ENCODE data around the gene TREML2.
"Not testable (repeated sequence)": the region's sequence is repeated elsewhere in the genome, so short reads cannot be mapped to it uniquely, and the experiment has no call there.

The TREML2 gene

DNA sequence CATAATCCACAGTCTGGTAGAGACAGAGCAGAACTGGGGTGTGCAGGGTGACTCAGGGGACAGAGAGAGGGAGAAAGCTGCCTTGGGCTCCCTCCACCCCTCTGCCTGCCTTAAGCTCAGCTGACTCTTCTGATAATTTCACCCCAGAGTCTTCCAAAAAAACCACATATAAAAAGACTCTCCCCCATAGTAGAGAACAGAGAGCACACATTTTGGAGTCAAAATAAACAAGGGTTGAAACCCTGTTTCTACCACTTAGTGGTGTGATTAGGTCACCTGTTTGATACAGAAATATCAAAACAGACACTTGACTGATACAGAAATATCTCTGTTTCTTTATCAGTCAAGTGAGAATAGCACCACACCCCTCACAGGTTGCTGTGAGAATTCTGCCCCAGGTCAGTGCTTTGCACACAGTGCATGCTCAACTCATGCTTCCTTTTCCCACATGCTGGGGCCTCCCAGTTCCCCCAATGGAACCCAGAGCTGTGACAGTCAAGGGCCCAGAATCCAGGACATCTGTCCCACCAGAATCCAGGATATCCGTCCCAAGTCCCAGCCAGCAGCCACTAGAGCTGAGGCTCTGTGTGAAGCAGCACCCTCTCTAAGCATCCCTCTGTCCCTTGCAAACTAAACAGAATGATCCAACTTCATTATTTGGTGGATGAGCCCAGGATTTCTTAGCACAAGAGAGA is 1.2 kb downstream of the TREML2 start:
- in situ Hi-C loops (cut with HindIII; ENCODE audit: low pct_unique_long_range_greater_than_20kb, low sequenced_read_pairs): no loop called here
- no peak for DNase-seq (ENCODE audit: low read depth in 1 of 2, low spot score in 1 of 2)
- no peak for TF ChIP-seq JUND (IDR thresholded peaks at IDR 0.05; ENCODE audit: low read depth)

- no peak for TF ChIP-seq JUND (IDR thresholded peaks at IDR 0.05; ENCODE audit: low read depth)
- DNase-seq (ENCODE audit: low read depth in 1 of 2, low spot score in 1 of 2): no peak
- in situ Hi-C loops (cut with HindIII; ENCODE audit: low pct_unique_long_range_greater_than_20kb, low sequenced_read_pairs): no loop called here
Observed at GRCh38 chr6:41197234-41197633, 3.7 kb downstream of the TREML2 start.

DNA sequence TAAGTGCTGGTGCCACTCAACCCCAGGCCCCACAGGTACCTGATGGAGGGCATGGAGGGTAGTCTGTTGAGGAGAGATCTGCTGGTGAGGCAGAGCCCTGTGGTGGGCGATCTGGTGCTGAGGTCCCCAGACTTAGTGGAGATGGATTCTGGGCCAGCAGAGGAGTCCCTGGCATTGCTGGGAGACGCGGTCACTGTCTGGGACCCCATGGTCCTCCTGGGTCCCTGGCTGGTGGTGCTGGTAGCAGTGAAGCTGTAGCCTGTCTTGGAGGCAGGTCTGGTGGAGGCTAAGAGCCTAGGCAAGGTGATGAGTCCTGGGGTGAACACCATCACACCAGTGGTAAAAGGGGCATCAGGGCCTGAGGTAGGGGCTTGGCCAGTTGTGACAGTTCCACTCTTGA is 6.6 kb downstream of the TREML2 start:
- in situ Hi-C loops (cut with HindIII; ENCODE audit: low pct_unique_long_range_greater_than_20kb, low sequenced_read_pairs): no loop called here
- no peak for DNase-seq (ENCODE audit: low read depth in 1 of 2, low spot score in 1 of 2)
- no peak for TF ChIP-seq JUND (IDR thresholded peaks at IDR 0.05; ENCODE audit: low read depth)

- no peak for TF ChIP-seq JUND (IDR thresholded peaks at IDR 0.05; ENCODE audit: low read depth)
- DNase-seq (ENCODE audit: low read depth in 1 of 2, low spot score in 1 of 2): no peak
- in situ Hi-C loops (cut with HindIII; ENCODE audit: low pct_unique_long_range_greater_than_20kb, low sequenced_read_pairs): no loop called here
Observed at GRCh38 chr6:41193884-41194283, 7.1 kb downstream of the TREML2 start.

DNA sequence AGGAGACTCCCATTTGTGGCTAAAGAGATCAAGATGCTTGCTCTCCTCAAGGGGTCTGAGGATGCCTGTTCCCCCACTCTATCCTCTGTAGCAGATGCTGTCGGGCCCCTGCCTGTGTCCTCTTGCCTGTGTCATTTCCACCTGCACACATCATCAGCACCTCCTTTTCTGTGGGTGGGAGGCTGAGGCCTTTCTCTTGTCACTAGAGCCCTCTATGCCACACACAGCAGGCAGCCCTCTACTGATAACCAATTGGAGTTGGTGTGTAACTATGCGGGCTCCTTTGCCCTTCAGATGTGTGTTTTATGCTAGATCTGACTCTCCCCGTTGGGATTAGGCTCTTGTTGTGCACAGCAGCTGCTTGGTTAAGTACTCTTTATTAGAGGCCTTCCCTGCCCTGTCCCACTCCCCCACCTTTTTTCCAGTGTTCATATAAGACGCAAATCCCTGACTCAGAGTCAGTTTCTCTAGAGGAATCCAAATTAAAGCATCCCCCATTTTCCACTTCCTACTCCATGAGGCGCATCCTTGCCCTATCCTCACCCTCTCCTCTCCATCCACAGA is 7.7 kb downstream of the TREML2 start:
- TF ChIP-seq JUND (IDR thresholded peaks at IDR 0.05; ENCODE audit: low read depth): no peak
- in situ Hi-C loops (cut with HindIII; ENCODE audit: low pct_unique_long_range_greater_than_20kb, low sequenced_read_pairs): no loop called here
- DNase-seq (ENCODE audit: low read depth in 1 of 2, low spot score in 1 of 2): no peak

DNA sequence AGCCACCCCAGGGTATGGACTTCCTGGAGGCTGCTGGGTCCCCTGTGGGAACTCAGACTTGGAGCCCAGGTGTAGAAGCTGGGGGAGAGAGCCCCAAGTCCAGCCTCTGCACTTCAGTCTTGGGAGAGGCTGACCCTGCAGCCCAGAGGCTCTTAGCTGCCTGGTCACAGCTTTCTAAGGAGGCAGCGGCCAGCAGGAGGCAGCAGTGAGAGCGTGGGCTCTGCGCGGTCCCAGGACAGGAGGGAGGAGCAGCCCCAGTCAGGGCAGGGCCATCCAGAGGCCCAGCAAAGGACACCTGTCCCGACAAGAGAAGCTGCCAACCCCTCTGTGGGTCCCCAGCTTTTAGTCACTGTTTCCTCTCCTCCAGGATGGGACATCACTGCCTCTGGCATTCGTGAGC is 9.4 kb downstream of the TREML2 start:
- in situ Hi-C loops (cut with HindIII; ENCODE audit: low pct_unique_long_range_greater_than_20kb, low sequenced_read_pairs): no loop called here
- TF ChIP-seq JUND (IDR thresholded peaks at IDR 0.05; ENCODE audit: low read depth): no peak
- no peak for DNase-seq (ENCODE audit: low read depth in 1 of 2, low spot score in 1 of 2)

DNA sequence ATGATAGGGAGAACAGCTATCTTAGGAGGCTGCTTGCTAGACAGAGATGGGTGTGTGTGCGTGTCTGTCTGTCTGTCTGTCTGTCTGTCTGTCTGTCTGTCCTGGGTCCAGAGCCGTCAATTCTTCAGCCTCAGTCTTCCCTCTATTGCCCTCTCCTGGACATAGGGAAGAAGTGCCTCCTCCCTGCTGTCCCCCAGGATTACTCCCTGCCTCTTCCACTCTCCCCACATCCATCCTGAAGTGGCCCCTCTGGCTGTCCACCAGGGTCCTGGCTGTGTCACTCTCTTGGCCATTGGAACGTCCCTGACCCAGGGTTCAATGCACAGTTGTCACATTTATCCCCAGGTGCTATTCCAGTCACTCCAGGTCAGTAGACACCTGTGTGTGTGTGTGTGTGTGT is 10.2 kb downstream of the TREML2 start:
- in situ Hi-C loops (cut with HindIII; ENCODE audit: low pct_unique_long_range_greater_than_20kb, low sequenced_read_pairs): no loop called here
- TF ChIP-seq JUND (IDR thresholded peaks at IDR 0.05; ENCODE audit: low read depth): no peak
- DNase-seq (ENCODE audit: low read depth in 1 of 2, low spot score in 1 of 2): no peak

DNA sequence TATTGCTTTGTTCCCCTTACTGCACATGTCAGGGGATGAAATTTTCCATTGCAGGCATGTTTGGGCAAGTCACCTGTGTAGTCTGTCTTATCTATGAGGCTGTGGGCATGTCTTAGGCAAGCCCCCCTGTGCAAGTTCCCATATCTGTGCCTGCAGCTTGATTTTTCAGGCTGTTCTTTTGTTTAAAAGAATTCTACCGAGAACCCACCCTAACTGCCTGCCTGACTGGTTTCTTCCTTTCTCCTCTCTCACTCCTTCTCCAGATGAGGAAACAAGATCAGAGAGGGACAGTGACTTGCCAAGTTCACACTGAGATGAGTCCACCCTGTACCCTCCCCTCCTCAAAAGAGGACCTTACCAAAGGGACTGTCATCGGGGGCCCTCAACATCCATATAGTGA is 11.0 kb downstream of the TREML2 start:
- TF ChIP-seq JUND (IDR thresholded peaks at IDR 0.05; ENCODE audit: low read depth): no peak
- no peak for DNase-seq (ENCODE audit: low read depth in 1 of 2, low spot score in 1 of 2)
- in situ Hi-C loops (cut with HindIII; ENCODE audit: low pct_unique_long_range_greater_than_20kb, low sequenced_read_pairs): no loop called here

- DNase-seq (ENCODE audit: low read depth in 1 of 2, low spot score in 1 of 2); in situ Hi-C loops (cut with HindIII; ENCODE audit: low pct_unique_long_range_greater_than_20kb, low sequenced_read_pairs): not testable (repeated sequence)
Observed at GRCh38 chr6:41189046-41189445, 11.9 kb downstream of the TREML2 start.

GRCh38 chr6:41187924-41188886 is 12.7 kb downstream of the TREML2 start:
- TF ChIP-seq JUND (IDR thresholded peaks at IDR 0.05; ENCODE audit: low read depth): no peak
- no peak for DNase-seq (ENCODE audit: low read depth in 1 of 2, low spot score in 1 of 2)
- in situ Hi-C loops (cut with HindIII; ENCODE audit: low pct_unique_long_range_greater_than_20kb, low sequenced_read_pairs): no loop called here

GRCh38 chr6:41186031-41186562 is 14.9 kb downstream of the TREML2 start:
- no peak for DNase-seq (ENCODE audit: low read depth in 1 of 2, low spot score in 1 of 2)
- TF ChIP-seq JUND (IDR thresholded peaks at IDR 0.05; ENCODE audit: low read depth): no peak
- in situ Hi-C loops (cut with HindIII; ENCODE audit: low pct_unique_long_range_greater_than_20kb, low sequenced_read_pairs): no loop called here

GRCh38 chr6:41184761-41185160 is 16.2 kb downstream of the TREML2 start:
- no peak for DNase-seq (ENCODE audit: low read depth in 1 of 2, low spot score in 1 of 2)
- TF ChIP-seq JUND (IDR thresholded peaks at IDR 0.05; ENCODE audit: low read depth): no peak
- in situ Hi-C loops (cut with HindIII; ENCODE audit: low pct_unique_long_range_greater_than_20kb, low sequenced_read_pairs): no loop called here

Measured in T47D (cell line).